OCI-LY7 (cell line): ENCODE measurements around the gene AVL9.

Source experiments
- EZH2phosphoT487 ChIP-seq: fragments of 200-600 bp; sonication (generic); IDR thresholded peaks from 2 replicates; pipeline ENCODE4 v1.6.1; 2018; ENCODE audit warnings: low read depth, borderline replicate concordance, mild to moderate bottlenecking, mixed run types, antibody characterized with exemption, low read length, moderate library complexity, mixed read lengths
- TF ChIP-seq, protein P1 (sequence below): fragments of 200-600 bp; sonication (generic); conservative IDR thresholded peaks from 2 replicates; pipeline ENCODE4 v1.5.1; 2014; ENCODE audit warnings: mild to moderate bottlenecking, antibody characterized with exemption, low read length, moderate library complexity, mixed read lengths

GRCh38 chr7:32494946-32495297 lies 367 bp upstream of the AVL9 start:
- TF ChIP-seq, protein P1, sequence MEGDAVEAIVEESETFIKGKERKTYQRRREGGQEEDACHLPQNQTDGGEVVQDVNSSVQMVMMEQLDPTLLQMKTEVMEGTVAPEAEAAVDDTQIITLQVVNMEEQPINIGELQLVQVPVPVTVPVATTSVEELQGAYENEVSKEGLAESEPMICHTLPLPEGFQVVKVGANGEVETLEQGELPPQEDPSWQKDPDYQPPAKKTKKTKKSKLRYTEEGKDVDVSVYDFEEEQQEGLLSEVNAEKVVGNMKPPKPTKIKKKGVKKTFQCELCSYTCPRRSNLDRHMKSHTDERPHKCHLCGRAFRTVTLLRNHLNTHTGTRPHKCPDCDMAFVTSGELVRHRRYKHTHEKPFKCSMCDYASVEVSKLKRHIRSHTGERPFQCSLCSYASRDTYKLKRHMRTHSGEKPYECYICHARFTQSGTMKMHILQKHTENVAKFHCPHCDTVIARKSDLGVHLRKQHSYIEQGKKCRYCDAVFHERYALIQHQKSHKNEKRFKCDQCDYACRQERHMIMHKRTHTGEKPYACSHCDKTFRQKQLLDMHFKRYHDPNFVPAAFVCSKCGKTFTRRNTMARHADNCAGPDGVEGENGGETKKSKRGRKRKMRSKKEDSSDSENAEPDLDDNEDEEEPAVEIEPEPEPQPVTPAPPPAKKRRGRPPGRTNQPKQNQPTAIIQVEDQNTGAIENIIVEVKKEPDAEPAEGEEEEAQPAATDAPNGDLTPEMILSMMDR, result no peak
- no peak for TF ChIP-seq EZH2phosphoT487
